Hepatocyte (in vitro differentiated cells): Measurements from ENCODE around the gene HLA-G. TPM values are rescaled to one million over a fixed set of nuclear protein-coding genes. Genes with fewer than 3 reads are reported as not detected.
"Not testable (repeated sequence)": the region's sequence is repeated elsewhere in the genome, so short reads cannot be mapped to it uniquely, and the experiment has no call there.

Experiments
- DNase-seq: peaks from one replicate; pipeline ENCODE4 v3.0.0-alpha.2; 2016; ENCODE audit warnings: low spot score
- H2AFZ ChIP-seq: fragments of 200-600 bp; sonication (generic); 2 replicates; pipeline ENCODE4 v1.6.0; 2016; ENCODE audit warnings: antibody characterized with exemption, mild to moderate bottlenecking
- H3K27ac ChIP-seq: fragments of 200-600 bp; sonication (generic); 2 replicates; pipeline ENCODE4 v1.5.1; 2016; ENCODE audit warnings: mild to moderate bottlenecking
- H3K27me3 ChIP-seq: fragments of 200-600 bp; sonication (generic); 2 replicates; pipeline ENCODE4 v1.6.1; 2016
- H3K36me3 ChIP-seq: fragments of 200-600 bp; sonication (generic); replicated peaks from 2 replicates; pipeline ENCODE4 v1.5.1; 2016; ENCODE audit warnings: low read depth; ENCODE audit not compliant: insufficient read depth
- H3K4me1 ChIP-seq: fragments of 200-600 bp; sonication (generic); 2 replicates; pipeline ENCODE4 v1.5.1; 2016; ENCODE audit warnings: mild to moderate bottlenecking, moderate library complexity; ENCODE audit not compliant: insufficient read depth
- H3K4me2 ChIP-seq: fragments of 200-600 bp; sonication (generic); 2 replicates; pipeline ENCODE4 v1.6.0; 2016
- H3K4me3 ChIP-seq: fragments of 200-600 bp; sonication (generic); 2 replicates; pipeline ENCODE4 v1.5.1; 2016; ENCODE audit warnings: mild to moderate bottlenecking
- H3K79me2 ChIP-seq: fragments of 200-600 bp; sonication (generic); 2 replicates; pipeline ENCODE4 v1.6.0; 2017; ENCODE audit warnings: mild to moderate bottlenecking
- H3K9me2 ChIP-seq: fragments of 200-600 bp; sonication (generic); replicated peaks from 2 replicates; pipeline ENCODE4 v1.6.0; 2017; ENCODE audit warnings: mild to moderate bottlenecking; ENCODE audit not compliant: insufficient read depth
- H3K9me3 ChIP-seq: fragments of 200-600 bp; sonication (generic); 2 replicates; pipeline ENCODE4 v1.5.1; 2016; ENCODE audit warnings: low read depth, mild to moderate bottlenecking
- H4K20me1 ChIP-seq: fragments of 200-600 bp; sonication (generic); 2 replicates; pipeline ENCODE4 v1.6.0; 2016; ENCODE audit warnings: mild to moderate bottlenecking; ENCODE audit not compliant: insufficient read depth, poor library complexity, severe bottlenecking
- CTCF ChIP-seq: fragments of 200-600 bp; sonication (generic); IDR thresholded peaks from 2 replicates; pipeline ENCODE4 v1.5.1; 2016; ENCODE audit warnings: antibody characterized with exemption, mild to moderate bottlenecking; ENCODE audit not compliant: poor library complexity
- EZH2 ChIP-seq: fragments of 200-600 bp; sonication (generic); IDR thresholded peaks from 2 replicates; pipeline ENCODE4 v1.6.1; 2016; ENCODE audit warnings: antibody characterized with exemption, mild to moderate bottlenecking, borderline replicate concordance
- EZH2phosphoT487 ChIP-seq: fragments of 200-600 bp; sonication (generic); IDR thresholded peaks from one replicate; pipeline ENCODE4 v1.6.1; 2018; ENCODE audit warnings: antibody characterized with exemption, mild to moderate bottlenecking, low read depth, moderate library complexity; ENCODE audit not compliant: unreplicated experiment, severe bottlenecking
- WGBS: methylation state at CpG from one replicate; pipeline ENCODE4 v1.1.6; 2016; ENCODE audit warnings: low lambda C conversion rate; ENCODE audit errors: missing lambda C conversion rate; 5-methylcytosine and 5-hydroxymethylcytosine counted together
- polyA plus RNA-seq: library from polyadenylated mRNA; unstranded; fragments of >200 nt; fragmentation: Nextera tagmentation; extraction: Ambion mirVana; gene quantifications from 2 replicates; pipeline ENCODE4 v1.2.1, GENCODE V29; 2016
- total RNA-seq: library from RNA; depleted of rRNA; stranded (reverse); fragments of >200 nt; gene quantifications from 2 replicates; pipeline ENCODE4 v1.2.3, GENCODE V29; 2014

HLA-G gene
- total RNA-seq (0.76 TPM in 1 of 2 replicates, not detected in the other), polyA plus RNA-seq (2.6 and 2.8 TPM in 2 replicates)

- no peaks in the 10 kb centered on the region for H3K9me3 ChIP-seq
- no peak within 1 kb of the TSS for H3K27ac ChIP-seq
- peaks cover 84% of the 10 kb centered on the region for H3K27me3 ChIP-seq
- no peak within 1 kb of the TSS for H3K4me3 ChIP-seq
- H3K36me3 ChIP-seq = no peaks in the 10 kb centered on the region
- H3K79me2 ChIP-seq = no peaks in the 10 kb centered on the region
- H3K4me1 ChIP-seq = peaks cover 4% of the 10 kb centered on the region
- H2AFZ ChIP-seq = peak within 1 kb of the TSS; percentile 60
- H3K9me2 ChIP-seq = no peaks in the 10 kb centered on the region
- 8% methylated on average over 48 of the region's 75 CpGs for WGBS
- DNase-seq = no peak
- peak; percentile 95 for TF ChIP-seq EZH2
- TF ChIP-seq EZH2phosphoT487 = no peak
- H4K20me1 ChIP-seq = no peaks in the 10 kb centered on the region
- peak within 1 kb of the TSS; percentile 84 for H3K4me2 ChIP-seq
Observed at GRCh38 chr6:29827579-29828470, at the start of gene HLA-G. TSS of gene HLA-G (plus strand) at chr6:29827825. CDS start at chr6:29827845, 20 bp downstream.

GRCh38 chr6:29780019-29780698 lies 47.5 kb upstream of the HLA-G start:
- not testable (repeated sequence) for H3K9me3 ChIP-seq, H3K36me3 ChIP-seq, DNase-seq, H3K4me2 ChIP-seq, H3K4me3 ChIP-seq, H3K4me1 ChIP-seq, H3K9me2 ChIP-seq, H2AFZ ChIP-seq, H3K79me2 ChIP-seq, H4K20me1 ChIP-seq, H3K27ac ChIP-seq, H3K27me3 ChIP-seq
- 83% methylated on average over 13 of the region's 13 CpGs for WGBS

GRCh38 chr6:29789176-29789575 lies 38.4 kb upstream of the HLA-G start:
- Histone ChIP-seq H3K9me2 (no peaks in the 10 kb centered on the region), H3K9me3 (no peaks in the 10 kb centered on the region), H3K4me3 (no peak overlapping the region), H3K27me3 (peaks cover 41% of the 10 kb centered on the region), H3K4me2 (no peak overlapping the region), H3K79me2 (no peaks in the 10 kb centered on the region), H3K36me3 (no peaks in the 10 kb centered on the region), H4K20me1 (no peaks in the 10 kb centered on the region), H3K27ac (no peak overlapping the region), H2AFZ (no peak overlapping the region), H3K4me1 (peaks cover 8% of the 10 kb centered on the region)
- TF ChIP-seq CTCF (no peak), EZH2 (no peak), EZH2phosphoT487 (no peak)
- 95% methylated on average over 1 of the region's 1 CpG for WGBS
- no peak for DNase-seq

- TF ChIP-seq EZH2 (no peak), CTCF (no peak), EZH2phosphoT487 (no peak)
- Histone ChIP-seq H3K27me3 (peaks cover 53% of the 10 kb centered on the region), H3K4me2 (no peak overlapping the region), H4K20me1 (no peaks in the 10 kb centered on the region), H3K79me2 (no peaks in the 10 kb centered on the region), H3K4me1 (peaks cover 8% of the 10 kb centered on the region), H2AFZ (no peak overlapping the region), H3K27ac (peak overlapping the region; percentile 60), H3K9me2 (no peaks in the 10 kb centered on the region), H3K36me3 (no peaks in the 10 kb centered on the region), H3K9me3 (no peaks in the 10 kb centered on the region), H3K4me3 (no peak overlapping the region)
- WGBS = 67% methylated on average over 3 of the region's 3 CpGs
- DNase-seq = peak; percentile 42
Observed at GRCh38 chr6:29790626-29791025, 37.0 kb upstream of the HLA-G start.
